IPS-20b (cell line): ENCODE results near the gene GJB3.
"Not testable (repeated sequence)": the region's sequence is repeated elsewhere in the genome, so short reads cannot be mapped to it uniquely, and the experiment has no call there.

Source experiments
- H3K27ac ChIP-seq: one replicate; pipeline ENCODE4 v1.5.1; 2013; ENCODE audit warnings: low read length
- H3K27me3 ChIP-seq: 2 replicates; pipeline ENCODE4 v1.6.1; 2013; ENCODE audit warnings: mild to moderate bottlenecking, low read length, inconsistent platforms; ENCODE audit not compliant: insufficient read depth
- H3K36me3 ChIP-seq: 2 replicates; pipeline ENCODE4 v1.6.1; 2013; ENCODE audit warnings: low read depth, mild to moderate bottlenecking, inconsistent platforms, low read length, moderate library complexity; ENCODE audit not compliant: insufficient read depth
- H3K4me1 ChIP-seq: 2 replicates; pipeline ENCODE4 v1.6.1; 2013; ENCODE audit warnings: mild to moderate bottlenecking, control low read depth, inconsistent platforms, low read length, moderate library complexity; ENCODE audit not compliant: insufficient read depth
- H3K4me3 ChIP-seq: 2 replicates; pipeline ENCODE4 v1.5.1; 2013; ENCODE audit warnings: mild to moderate bottlenecking, low read length, inconsistent platforms
- H3K9ac ChIP-seq: 2 replicates; pipeline ENCODE4 v1.6.1; 2013; ENCODE audit warnings: low read depth, mild to moderate bottlenecking, inconsistent platforms, low read length, moderate library complexity
- H3K9me3 ChIP-seq: 2 replicates; pipeline ENCODE4 v1.6.1; 2013; ENCODE audit warnings: mild to moderate bottlenecking, low read depth, low read length, inconsistent platforms; ENCODE audit not compliant: insufficient read depth

The GJB3 gene

GRCh38 chr1:34761776-34762307, 19.2 kb upstream of the GJB3 start:
- Histone ChIP-seq H3K36me3 (no peaks in the 10 kb centered on the region), H3K4me3 (no peak overlapping the region), H3K9ac (no peak overlapping the region), H3K27ac (no peak overlapping the region), H3K27me3 (peaks cover 3% of the 10 kb centered on the region), H3K9me3 (no peaks in the 10 kb centered on the region), H3K4me1 (peaks cover 13% of the 10 kb centered on the region; the same call in 1 of the 2 replicates)

- no peaks in the 10 kb centered on the region for H3K36me3 ChIP-seq
- peaks cover 13% of the 10 kb centered on the region; the same call in 1 of the 2 replicates for H3K4me1 ChIP-seq
- H3K27me3 ChIP-seq, result peaks cover 3% of the 10 kb centered on the region
- H3K4me3 ChIP-seq, result no peak overlapping the region
- H3K9ac ChIP-seq, result no peak overlapping the region
- H3K9me3 ChIP-seq, result no peaks in the 10 kb centered on the region
- H3K27ac ChIP-seq, result no peak overlapping the region
These were observed 18.4 kb upstream of the GJB3 start for GRCh38 chr1:34762474-34763141.

- no peaks in the 10 kb centered on the region for H3K9me3 ChIP-seq
- no peak overlapping the region for H3K27ac ChIP-seq
- peak overlapping the region; percentile 34; the same call in 1 of the 2 replicates for H3K4me3 ChIP-seq
- no peak overlapping the region for H3K9ac ChIP-seq
- peaks cover 13% of the 10 kb centered on the region; the same call in 1 of the 2 replicates for H3K4me1 ChIP-seq
- peaks cover 3% of the 10 kb centered on the region for H3K27me3 ChIP-seq
- no peaks in the 10 kb centered on the region for H3K36me3 ChIP-seq
These were observed 17.8 kb upstream of the GJB3 start for GRCh38 chr1:34763142-34763781.

- Histone ChIP-seq H3K9ac (no peak overlapping the region), H3K4me1 (peaks cover under 1% of the 10 kb centered on the region), H3K4me3 (no peak overlapping the region), H3K9me3 (no peaks in the 10 kb centered on the region), H3K36me3 (no peaks in the 10 kb centered on the region), H3K27me3 (peaks cover under 1% of the 10 kb centered on the region), H3K27ac (no peak overlapping the region)
These were observed 12.2 kb upstream of the GJB3 start for GRCh38 chr1:34768856-34769255.

- Histone ChIP-seq H3K9ac (no peak overlapping the region), H3K9me3 (no peaks in the 10 kb centered on the region), H3K36me3 (no peaks in the 10 kb centered on the region), H3K4me3 (no peak overlapping the region), H3K27ac (no peak overlapping the region), H3K4me1 (no peaks in the 10 kb centered on the region; the same call in 1 of the 2 replicates), H3K27me3 (no peaks in the 10 kb centered on the region)
These were observed 10.0 kb upstream of the GJB3 start for GRCh38 chr1:34770891-34771504.

DNA sequence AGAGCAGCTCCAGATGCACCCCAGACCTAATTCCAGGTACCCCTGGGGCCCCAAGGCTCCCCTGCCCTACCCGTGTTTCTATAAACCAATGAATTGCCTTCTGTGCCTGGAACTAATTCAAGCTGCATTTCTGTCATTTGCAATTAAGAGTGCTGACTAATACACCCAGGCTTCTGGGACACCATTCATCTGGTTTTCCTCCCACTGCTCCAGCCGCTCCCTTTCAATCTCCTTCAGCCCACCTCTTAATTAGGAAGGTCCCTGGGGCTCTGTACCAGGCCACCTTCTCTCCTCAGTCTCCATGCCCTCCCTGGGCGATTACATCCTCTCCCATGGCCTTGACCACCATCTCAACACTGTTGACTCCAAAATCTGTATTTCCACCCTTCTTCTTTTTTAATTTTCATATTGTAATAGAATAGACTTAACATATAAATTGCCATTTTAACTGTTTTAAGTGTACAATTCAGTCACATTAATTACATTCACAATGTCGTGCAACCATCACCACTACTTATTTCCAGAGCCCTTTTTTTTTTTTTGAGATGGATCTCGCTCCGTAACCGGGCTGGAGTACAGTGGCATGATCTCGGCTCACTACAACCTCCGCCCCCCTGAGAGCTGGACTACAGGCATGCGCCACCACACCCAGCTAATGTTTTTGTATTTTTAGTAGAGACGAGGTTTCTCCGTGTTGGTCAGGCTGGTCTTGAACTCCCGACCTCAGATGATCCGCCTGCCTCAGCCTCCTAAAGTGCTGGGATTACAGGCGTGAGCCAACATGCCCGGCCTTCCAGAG, 9.2 kb upstream of the GJB3 start:
- H3K27me3 ChIP-seq, result no peaks in the 10 kb centered on the region; the same call in 1 of the 2 replicates

GRCh38 chr1:34773114-34773513, 7.9 kb upstream of the GJB3 start:
- H3K4me3 ChIP-seq, H3K36me3 ChIP-seq, H3K9ac ChIP-seq, H3K27ac ChIP-seq, H3K9me3 ChIP-seq, H3K4me1 ChIP-seq, H3K27me3 ChIP-seq: not testable (repeated sequence)

More for the DNA sequence above, 9.2 kb upstream of the GJB3 start:
- no peaks in the 10 kb centered on the region for H3K9me3 ChIP-seq
- H3K27ac ChIP-seq, result no peak overlapping the region
- no peaks in the 10 kb centered on the region; the same call in 1 of the 2 replicates for H3K4me1 ChIP-seq
- H3K4me3 ChIP-seq, result no peak overlapping the region
- H3K36me3 ChIP-seq, result no peaks in the 10 kb centered on the region
- no peak overlapping the region for H3K9ac ChIP-seq

DNA sequence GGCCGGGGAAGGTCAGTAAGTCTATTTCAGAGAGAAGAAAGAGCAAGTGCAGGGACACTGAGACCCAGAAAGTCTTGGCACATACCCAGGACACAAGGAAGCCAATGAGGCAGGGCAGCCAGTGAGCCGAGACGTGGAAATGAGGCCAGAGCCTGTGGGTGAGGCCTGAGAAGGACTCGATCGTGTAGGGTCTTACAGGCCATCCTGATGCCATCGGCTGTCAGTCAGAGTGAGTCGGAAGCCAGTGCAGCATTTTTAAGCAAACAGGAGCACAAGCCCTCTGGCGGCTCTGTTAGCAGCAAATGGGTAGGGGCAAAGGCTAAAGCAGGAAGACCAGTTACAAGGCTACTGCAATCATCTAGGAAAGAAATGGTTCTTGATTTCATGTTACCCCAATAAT, 6.1 kb upstream of the GJB3 start:
- no peak overlapping the region for H3K27ac ChIP-seq
- no peaks in the 10 kb centered on the region for H3K36me3 ChIP-seq
- H3K4me3 ChIP-seq, result no peak overlapping the region
- no peaks in the 10 kb centered on the region; the same call in 1 of the 2 replicates for H3K4me1 ChIP-seq
- H3K9me3 ChIP-seq, result no peaks in the 10 kb centered on the region
- peaks cover 10% of the 10 kb centered on the region for H3K27me3 ChIP-seq
- H3K9ac ChIP-seq, result no peak overlapping the region

GRCh38 chr1:34776911-34777310, 4.1 kb upstream of the GJB3 start:
- Histone ChIP-seq H3K36me3 (no peaks in the 10 kb centered on the region), H3K4me1 (peaks cover 4% of the 10 kb centered on the region; the same call in 1 of the 2 replicates), H3K27me3 (peaks cover 30% of the 10 kb centered on the region), H3K4me3 (no peak overlapping the region), H3K27ac (no peak overlapping the region), H3K9me3 (no peaks in the 10 kb centered on the region), H3K9ac (no peak overlapping the region)

DNA sequence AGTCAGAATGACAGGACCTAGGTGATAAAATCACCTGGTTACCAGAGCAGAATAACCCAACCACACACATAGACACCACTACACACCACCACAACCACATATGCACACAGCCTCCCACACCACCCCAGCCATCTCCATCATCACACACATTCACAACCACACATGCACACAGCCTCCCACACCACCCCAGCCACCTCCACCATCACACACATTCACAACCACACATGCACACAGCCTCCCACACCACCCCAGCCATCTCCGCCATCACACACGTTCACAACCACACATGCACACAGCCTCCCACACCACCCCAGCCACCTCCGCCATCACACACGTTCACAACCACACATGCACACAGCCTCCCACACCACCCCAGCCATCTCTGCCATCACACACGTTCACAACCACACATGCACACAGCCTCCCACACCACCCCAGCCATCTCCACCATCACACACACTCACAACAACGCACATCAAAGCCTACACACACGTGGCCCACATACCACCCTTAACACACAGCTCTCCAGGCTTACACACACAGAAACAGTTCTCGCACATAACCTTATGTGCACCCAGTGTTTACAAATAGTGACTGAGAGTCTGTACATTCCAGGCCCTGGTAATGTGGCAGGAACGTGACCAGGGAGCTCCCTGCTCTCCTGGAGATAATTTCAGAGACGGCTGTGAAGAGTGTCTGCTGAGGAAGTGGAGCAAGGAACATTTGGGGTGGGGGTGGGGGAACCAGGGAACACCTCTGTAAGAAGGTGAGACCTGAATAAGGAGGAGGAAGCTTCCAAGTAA, 3.3 kb upstream of the GJB3 start:
- H3K27ac ChIP-seq, result no peak overlapping the region
- H3K9me3 ChIP-seq, result no peaks in the 10 kb centered on the region
- no peak overlapping the region for H3K9ac ChIP-seq
- no peak overlapping the region for H3K4me3 ChIP-seq
- H3K4me1 ChIP-seq, result peaks cover 4% of the 10 kb centered on the region; the same call in 1 of the 2 replicates
- H3K36me3 ChIP-seq, result no peaks in the 10 kb centered on the region
- H3K27me3 ChIP-seq, result peaks cover 38% of the 10 kb centered on the region
